Endothelial cell (in vitro differentiated cells): ENCODE data around the gene MLKL. TPM values are rescaled to one million over a fixed set of nuclear protein-coding genes. Genes with fewer than 3 reads are reported as not detected.

ENCODE experiments used
- DNase-seq: peaks from one replicate; pipeline ENCODE4 v3.0.0; 2021; ENCODE audit warnings: low spot score
- H3K27ac Mint-ChIP-seq: one replicate; pipeline ENCODE4 v1.8.0; 2021; ENCODE audit warnings: mixed read lengths, inconsistent platforms; ENCODE audit not compliant: unreplicated experiment
- H3K27me3 Mint-ChIP-seq: one replicate; pipeline ENCODE4 v1.8.0; 2021; ENCODE audit warnings: mild to moderate bottlenecking, moderate library complexity, mixed read lengths, inconsistent platforms; ENCODE audit not compliant: unreplicated experiment
- H3K36me3 Mint-ChIP-seq: one replicate; pipeline ENCODE4 v1.8.0; 2021; ENCODE audit warnings: mild to moderate bottlenecking, low read depth, mixed read lengths, inconsistent platforms; ENCODE audit not compliant: unreplicated experiment
- H3K4me1 Mint-ChIP-seq: one replicate; pipeline ENCODE4 v1.8.0; 2021; ENCODE audit warnings: mild to moderate bottlenecking, mixed read lengths, inconsistent platforms; ENCODE audit not compliant: unreplicated experiment
- H3K4me3 Mint-ChIP-seq: one replicate; pipeline ENCODE4 v1.8.0; 2021; ENCODE audit warnings: mild to moderate bottlenecking, mixed read lengths, inconsistent platforms; ENCODE audit not compliant: unreplicated experiment
- H3K9me3 Mint-ChIP-seq: one replicate; pipeline ENCODE4 v1.8.0; 2021; ENCODE audit warnings: mixed read lengths, inconsistent platforms; ENCODE audit not compliant: unreplicated experiment
- CTCF ChIP-seq: fragments of 200-600 bp; sonication (generic); IDR thresholded peaks from one replicate; pipeline ENCODE4 v1.5.0; 2021; ENCODE audit warnings: antibody characterized with exemption; ENCODE audit not compliant: unreplicated experiment
- total RNA-seq: library from RNA; stranded (reverse); fragmentation: NEBNext Ultra II Directional; extraction: Animal tissue kit (Norgen Biotek cat#: 25700); gene quantifications from one replicate; pipeline ENCODE4 v1.2.1, GENCODE V29; 2021; ENCODE audit not compliant: unreplicated experiment

Gene MLKL
- total RNA-seq, 1 donor from 2014 or later = 12.3 TPM

GRCh38 chr16:74720579-74720978, 19.9 kb upstream of the MLKL start:
- H3K27ac Mint-ChIP-seq = no peak overlapping the region
- no peak for TF ChIP-seq CTCF
- H3K36me3 Mint-ChIP-seq = no peaks in the 10 kb centered on the region
- H3K4me1 Mint-ChIP-seq = no peaks in the 10 kb centered on the region
- no peaks in the 10 kb centered on the region for H3K9me3 Mint-ChIP-seq
- H3K4me3 Mint-ChIP-seq = no peak overlapping the region
- peaks cover 10% of the 10 kb centered on the region for H3K27me3 Mint-ChIP-seq
- DNase-seq = no peak

DNA sequence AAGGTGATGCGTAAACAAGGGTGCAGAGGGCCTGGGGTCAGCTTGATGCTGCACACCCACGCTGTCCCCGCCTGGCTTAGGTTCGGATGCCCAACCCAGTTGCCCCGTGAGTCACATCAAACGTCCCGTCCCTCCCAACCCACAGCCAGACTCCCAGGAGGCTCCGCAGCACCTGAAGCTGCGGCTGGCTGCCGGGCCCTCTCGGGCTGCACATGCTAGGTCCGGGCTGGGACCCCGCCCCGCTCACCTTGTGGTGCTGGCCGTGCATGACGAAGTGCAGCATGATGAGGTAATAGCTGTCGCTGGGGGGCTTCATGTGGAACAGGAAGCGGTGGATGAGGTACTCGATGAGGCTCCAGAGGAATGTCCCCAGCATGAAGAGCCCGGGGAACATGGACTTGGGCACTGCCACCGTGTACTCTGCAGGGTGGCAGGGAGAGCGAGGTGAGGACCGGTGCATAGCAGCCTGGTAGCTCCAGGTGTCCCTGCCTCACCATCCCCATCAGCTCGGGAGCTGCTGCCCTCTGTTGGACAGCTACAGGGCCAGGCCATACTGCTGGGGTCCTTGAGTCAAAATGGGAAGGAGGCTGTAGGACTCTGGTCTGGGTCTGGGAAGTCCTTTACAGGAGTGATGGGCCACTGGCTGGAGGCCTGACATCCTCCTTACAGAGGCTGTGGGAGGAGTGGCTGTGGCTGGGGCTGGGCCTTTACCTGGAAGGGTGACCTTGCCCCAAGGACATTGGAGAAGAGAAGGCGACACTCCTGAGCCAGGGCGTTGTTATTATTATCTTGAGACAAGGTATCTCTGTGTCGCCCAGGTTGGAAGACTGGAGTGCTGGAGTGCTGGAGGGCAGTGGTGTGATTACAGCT, 18.3 kb upstream of the MLKL start:
- H3K27me3 Mint-ChIP-seq = peaks cover 12% of the 10 kb centered on the region
- no peak overlapping the region for H3K27ac Mint-ChIP-seq
- no peaks in the 10 kb centered on the region for H3K36me3 Mint-ChIP-seq
- H3K4me3 Mint-ChIP-seq = no peak overlapping the region
- no peak for DNase-seq
- no peaks in the 10 kb centered on the region for H3K9me3 Mint-ChIP-seq
- TF ChIP-seq CTCF = no peak
- no peaks in the 10 kb centered on the region for H3K4me1 Mint-ChIP-seq

DNA sequence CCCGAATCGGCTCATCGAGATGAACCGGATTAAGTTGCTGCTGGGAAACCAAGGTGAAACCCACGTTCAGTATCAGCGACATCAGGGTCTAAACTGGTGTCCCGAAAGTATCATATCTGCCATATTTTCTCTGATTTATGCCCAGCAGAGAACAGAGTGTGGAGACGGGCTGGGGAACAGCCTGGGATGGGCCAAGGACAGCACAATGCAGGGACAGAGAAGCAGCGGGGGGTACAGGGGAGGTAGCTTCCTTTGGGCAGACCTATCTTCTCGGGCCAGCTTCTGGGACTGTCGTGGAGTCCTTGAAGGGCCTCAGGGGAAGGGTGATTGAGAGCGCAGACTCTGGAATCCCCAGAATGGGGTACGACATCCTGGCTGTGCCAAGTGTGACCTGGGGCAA, 17.5 kb upstream of the MLKL start:
- no peak for TF ChIP-seq CTCF
- Mint-ChIP-seq H3K4me3 (no peak overlapping the region), H3K4me1 (no peaks in the 10 kb centered on the region), H3K27me3 (peaks cover 7% of the 10 kb centered on the region), H3K9me3 (no peaks in the 10 kb centered on the region), H3K36me3 (no peaks in the 10 kb centered on the region), H3K27ac (no peak overlapping the region)
- DNase-seq = no peak

GRCh38 chr16:74717367-74717766, 16.7 kb upstream of the MLKL start:
- Mint-ChIP-seq H3K36me3 (no peaks in the 10 kb centered on the region), H3K27me3 (peaks cover 7% of the 10 kb centered on the region), H3K4me3 (no peak overlapping the region), H3K4me1 (no peaks in the 10 kb centered on the region), H3K9me3 (no peaks in the 10 kb centered on the region), H3K27ac (no peak overlapping the region)
- no peak for DNase-seq
- no peak for TF ChIP-seq CTCF

- Mint-ChIP-seq H3K27ac (no peak overlapping the region), H3K4me1 (no peaks in the 10 kb centered on the region), H3K9me3 (no peaks in the 10 kb centered on the region), H3K36me3 (no peaks in the 10 kb centered on the region), H3K27me3 (peaks cover 7% of the 10 kb centered on the region), H3K4me3 (no peak overlapping the region)
- no peak for DNase-seq
- no peak for TF ChIP-seq CTCF
Measured at GRCh38 chr16:74716355-74716754, 15.7 kb upstream of the MLKL start.
